HS-27A (cell line): ENCODE measurements around the gene MYLIP.

ENCODE experiments used
- DNase-seq: peaks from one replicate; pipeline ENCODE4 v3.0.0-alpha.2; 2012; ENCODE audit warnings: low read depth, missing footprints

The MYLIP gene

DNA sequence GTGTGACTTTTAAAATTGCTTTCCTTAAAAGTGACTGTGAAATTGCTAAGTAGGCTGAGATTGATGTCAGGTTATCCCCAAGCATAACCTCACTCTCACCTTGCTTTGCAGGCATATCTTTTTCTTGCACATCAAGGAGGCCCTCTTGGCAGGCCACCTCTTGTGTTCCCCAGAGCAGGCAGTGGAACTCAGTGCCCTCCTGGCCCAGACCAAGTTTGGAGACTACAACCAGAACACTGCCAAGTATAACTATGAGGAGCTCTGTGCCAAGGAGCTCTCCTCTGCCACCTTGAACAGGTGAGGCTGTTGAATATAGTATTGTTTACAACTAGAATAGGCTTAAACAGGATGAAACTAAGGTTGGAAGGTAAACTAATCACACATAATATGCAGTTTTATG is 12.6 kb downstream of the MYLIP start:
- no peak for DNase-seq

DNA sequence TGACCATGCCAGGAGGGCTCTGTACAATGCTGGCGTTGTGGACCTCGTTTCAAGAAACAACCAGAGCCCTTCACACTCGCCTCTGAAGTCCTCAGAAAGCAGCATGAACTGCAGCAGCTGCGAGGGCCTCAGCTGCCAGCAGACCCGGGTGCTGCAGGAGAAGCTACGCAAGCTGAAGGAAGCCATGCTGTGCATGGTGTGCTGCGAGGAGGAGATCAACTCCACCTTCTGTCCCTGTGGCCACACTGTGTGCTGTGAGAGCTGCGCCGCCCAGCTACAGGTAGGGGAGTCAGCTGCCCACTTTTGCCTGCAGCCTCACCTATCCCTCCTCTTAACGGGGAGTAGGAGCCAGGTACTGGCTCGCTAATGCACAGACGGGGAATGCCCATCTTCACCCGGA is 16.2 kb downstream of the MYLIP start:
- DNase-seq: no peak

DNA sequence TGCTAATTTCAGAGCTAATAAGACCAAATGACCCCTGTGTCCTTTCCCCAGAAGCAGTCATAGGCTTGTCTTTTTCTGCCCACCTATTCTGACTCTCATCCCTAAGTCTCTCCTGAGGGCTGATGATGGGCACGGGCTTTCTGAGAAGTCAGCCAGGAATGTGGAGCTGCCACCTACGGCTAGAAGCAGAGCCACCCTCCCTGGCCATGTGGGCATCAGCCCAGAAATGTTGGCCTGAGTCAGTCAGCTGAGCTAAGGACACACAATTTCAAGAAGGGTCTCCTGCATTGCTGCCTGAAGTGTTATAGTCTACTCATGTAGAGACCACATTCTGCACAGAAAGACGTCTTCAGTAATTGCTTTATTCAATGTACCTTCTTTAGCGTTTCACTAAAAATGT is 17.1 kb downstream of the MYLIP start:
- no peak for DNase-seq

DNA sequence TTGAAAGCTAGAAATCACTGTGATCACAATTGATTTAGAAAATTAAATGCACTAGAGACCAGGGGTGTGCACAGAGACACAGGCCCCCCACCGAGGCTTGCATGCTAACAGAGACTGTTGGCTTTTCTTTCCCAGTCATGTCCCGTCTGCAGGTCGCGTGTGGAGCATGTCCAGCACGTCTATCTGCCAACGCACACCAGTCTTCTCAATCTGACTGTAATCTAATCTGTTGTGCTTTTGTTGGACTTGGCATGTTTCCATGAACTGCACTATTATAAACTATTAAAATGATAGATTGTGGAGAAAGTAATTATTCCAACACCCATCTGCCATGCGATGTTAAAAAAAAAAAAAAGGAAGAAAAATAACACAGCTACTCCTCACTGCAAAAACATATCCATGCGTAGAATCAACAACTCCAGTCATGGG is 17.7 kb downstream of the MYLIP start:
- DNase-seq: no peak

DNA sequence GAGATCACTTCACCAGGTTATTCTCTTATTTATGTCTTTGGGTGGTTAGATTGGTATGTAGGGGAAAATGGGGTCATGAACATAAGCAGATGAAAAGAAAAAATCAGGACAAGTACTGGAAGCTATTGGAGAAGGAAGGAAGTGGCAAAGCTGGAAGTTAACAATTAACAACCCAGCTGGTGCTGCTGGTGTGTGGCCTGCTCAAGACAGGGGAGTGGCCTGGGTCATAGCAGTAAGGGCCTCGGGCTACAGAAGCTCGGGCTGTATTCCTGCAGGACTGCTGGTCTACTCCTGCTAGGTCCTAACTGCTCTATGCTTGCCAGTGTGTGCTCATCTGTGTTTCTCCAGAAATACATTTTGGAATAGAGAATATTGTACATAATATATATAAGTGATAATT is 19.6 kb downstream of the MYLIP start:
- no peak for DNase-seq

DNA sequence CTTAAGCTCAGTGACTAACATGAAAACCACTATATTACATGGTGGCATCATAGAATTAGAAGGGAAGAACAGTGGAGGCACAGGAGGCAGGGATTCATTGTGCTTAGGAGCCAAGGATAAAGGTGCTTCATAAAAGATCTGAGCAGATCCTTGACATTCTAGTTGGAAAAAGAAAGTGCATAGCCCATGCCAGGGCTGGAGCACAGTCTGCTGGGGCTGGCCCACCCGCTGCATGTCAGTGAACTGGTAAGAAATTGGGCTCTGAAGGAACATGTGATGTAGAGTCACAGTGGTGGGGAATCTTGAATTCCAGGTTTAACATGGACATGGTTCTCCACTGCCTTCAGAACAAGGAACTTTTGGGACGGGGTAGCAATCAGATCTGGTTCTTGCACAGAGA is 20.4 kb downstream of the MYLIP start:
- DNase-seq: no peak

DNA sequence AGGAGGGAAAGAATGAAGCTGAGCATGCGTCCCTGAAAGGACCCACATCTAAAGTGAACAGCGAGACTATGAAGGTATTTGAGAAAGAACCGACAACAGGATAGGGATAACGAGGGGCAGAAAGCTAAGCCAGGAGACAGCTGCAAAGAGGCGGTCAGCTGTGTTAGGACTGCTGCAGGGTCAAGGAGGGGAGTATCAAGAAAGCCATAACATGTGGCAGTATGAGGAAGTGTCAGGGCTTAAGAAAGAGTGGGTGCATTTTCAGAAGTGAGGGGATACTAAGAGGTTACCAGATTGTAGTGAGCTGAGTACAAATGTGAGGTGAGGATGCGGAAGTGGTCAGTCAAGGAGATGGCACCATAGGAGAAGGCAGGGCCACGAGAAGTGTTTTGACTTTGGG is 21.2 kb downstream of the MYLIP start:
- no peak for DNase-seq

DNA sequence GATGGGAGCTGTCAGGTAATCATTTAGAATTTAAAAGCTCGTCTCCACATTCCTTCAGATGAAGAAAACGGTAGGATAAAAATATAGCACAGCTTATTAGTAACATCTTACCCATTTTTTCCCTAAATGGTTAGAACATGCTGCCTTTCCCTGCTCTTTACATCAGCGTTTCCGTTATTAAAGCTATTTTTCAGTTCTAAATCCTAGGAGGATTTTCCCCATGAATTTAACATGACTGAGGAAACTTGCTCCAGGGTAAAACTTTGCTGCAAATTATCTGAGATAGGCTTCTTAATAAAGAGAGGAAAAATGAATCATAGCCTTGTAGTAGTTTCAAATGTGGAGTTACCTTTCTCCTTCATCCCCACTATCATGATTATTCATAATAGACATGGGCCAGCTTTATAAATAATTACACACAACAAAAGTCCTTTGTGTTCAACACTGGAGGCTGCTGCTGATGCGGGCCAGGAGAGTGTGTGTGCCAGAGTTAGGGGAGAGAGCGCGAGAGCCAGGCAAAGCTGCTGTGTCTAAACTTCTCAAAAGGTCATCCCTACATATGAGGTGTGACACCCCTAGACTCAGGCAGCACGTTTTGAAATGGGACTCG is 24.4 kb downstream of the MYLIP start:
- DNase-seq: no peak

DNA sequence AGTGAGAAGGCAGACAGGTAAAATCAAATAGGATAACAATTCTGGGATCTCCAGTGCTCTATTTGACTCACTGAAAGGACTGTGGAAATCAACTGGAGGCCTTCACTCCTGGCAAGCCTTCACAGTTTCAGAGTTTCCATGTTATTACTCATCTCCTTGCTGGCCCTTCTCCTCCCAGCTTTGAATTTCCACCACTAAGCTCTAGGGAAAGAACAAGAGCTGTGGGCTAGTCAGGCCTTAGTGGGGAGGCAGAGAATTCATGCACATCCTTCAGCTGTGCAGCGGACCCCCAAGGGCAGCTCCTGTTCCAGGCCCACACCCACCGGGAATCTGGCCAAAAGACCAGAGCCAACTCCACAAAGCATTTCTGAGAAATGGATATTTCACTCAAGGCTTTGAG is 26.0 kb downstream of the MYLIP start:
- DNase-seq: no peak

DNA sequence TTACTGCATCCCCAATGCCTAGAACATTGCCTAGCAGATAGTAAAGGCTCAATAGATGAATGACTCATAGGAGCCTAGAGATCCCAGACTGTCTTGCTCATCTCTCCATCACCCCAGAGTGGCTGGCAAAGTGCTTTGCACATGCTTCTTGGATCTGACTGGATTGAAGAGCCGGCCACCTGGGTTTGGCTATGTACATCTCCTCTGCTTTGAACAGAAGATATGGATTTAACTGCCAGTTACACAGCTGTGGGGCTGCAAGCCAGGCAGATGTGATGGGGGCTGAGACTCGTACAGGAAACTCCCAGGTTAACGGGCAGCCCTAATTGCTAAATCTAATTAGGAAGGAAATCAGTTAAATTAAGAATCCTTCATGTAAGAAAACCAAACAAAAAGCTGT is 28.6 kb downstream of the MYLIP start:
- DNase-seq: no peak

DNA sequence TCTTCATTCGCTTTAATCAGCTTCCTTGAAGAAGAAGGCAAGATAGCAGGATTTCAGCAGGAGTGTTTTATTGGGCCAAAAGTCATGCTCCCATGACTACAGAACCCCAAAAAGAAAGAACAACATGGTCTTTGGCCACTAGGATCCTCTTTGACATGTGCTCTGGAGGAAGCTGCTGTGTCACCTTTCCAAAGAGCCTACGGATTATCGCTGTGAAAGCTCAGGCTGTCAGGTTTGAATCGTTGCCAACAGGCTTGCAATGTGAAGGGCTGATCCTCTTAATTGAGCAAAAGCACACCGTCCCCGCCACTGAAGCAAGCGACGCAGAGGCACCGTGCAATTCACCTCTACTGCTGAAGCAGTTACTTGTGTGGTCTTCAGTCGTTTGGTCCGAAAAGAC is 29.0 kb downstream of the MYLIP start:
- no peak for DNase-seq

DNA sequence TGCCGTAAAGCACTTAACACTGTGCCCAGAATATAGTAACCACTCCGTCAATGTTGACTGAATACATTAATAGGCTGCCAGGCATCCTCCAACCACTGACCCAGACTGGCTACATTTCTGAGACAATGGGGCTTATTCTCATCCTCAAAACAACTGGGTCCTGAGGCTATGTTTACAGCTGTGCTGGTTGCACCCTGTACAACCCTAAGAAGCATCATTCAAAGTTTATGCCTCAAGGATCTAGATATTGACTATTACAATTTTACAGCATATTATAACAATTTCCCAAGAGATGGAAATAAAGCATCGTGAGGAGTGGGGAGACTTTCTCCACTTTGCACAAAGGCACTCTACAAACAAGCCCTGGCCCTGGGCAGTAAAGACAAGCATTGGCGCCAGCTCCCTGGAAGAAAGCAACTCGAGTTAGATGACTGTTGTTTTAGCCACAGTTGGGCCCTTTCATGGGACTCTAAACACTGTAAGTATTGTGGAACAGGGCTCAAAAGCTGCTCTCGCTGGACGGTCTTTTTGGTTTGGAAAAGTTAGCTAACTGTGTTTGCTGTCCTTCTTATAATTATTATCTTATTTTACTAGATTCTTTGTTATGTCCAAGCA is 30.2 kb downstream of the MYLIP start:
- DNase-seq: no peak

DNA sequence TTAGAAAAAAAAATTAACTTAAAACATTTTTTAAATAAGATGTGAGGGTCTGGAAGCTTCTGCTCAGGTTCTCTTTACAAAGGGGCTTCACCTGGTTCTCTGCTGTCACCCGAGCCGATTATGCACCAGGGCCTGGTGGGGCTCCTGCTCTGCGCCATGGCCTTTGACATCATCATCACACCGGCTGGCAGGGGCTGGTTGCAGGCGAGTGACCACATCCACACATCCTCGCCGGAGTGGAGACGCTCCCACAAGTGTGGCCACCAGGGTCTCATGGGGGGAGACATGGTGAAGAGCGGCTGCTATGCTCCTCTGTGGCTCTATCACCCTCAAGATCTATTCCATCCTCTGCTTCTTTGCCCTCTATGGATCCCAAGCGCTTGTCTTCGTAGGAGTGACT is 31.9 kb downstream of the MYLIP start:
- DNase-seq: no peak

DNA sequence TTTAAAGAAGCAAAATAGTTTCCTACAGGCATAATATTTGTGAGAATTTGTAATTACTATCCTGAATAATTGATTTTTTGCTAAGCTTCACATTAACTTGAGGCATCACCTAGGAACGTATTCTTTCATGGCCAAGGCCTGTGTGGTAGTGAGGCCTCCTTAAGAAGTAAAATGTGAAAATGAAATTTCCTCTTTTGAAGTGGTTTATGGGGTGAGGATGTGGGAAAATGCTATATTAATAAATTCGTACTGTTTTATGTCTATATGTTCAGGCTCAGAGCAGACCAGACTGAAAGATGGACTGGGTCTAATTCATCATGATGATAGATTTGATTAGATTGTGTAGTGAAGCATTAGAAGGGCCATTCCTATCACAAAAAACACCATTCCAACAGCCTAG is 33.1 kb downstream of the MYLIP start:
- no peak for DNase-seq

DNA sequence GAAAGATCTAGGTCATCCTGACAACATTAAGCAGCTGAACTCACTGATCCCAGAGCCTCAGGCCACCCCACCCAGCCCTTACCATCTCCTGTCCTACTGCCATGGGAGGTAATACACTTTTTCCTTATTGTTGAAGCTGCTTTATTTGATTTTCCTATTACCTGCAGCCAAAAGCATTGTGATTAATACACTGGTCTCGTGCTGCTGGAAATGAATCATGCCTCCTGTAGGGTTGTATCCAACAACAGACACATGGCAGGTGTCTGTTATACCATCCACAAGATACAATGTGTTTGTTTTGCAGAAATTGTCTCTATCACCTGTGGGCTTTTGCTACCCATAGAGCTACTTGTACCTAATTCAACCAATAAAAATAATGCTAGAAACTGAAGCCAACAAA is 34.2 kb downstream of the MYLIP start:
- no peak for DNase-seq

DNA sequence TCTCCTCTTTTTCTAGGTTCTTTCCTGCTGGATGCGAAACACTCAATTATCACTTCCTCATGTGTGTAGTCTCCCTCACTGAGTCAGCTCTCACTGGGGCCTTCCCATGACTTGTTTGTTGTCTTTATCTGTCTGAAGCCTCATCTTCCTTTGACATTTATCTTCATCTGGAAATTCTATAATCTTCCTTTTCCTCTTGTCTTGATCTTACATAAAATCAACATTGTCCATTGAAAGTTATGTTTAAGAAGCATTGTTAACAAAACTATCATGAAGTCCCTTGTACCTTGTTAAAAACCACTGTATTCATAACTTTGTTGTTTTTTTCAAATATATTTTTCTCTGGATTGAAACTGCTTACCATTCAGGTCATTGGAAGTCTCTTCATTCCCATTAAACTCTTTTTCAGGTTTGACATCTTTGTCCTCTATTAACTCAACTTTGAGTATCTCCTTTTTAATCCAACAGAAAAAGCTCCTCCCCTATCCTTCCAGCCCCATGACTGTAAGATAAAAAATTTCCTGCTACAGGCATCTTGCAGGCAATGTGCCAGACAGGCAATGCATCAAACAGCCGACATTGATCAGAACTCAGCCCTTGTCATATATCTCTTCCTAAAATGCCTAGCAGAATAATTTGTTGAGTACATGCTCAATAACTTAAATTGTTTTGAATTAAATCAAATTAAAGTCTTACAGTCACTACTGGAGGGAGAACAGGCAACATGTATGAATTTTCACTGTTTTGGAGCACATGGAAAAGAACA is 34.8 kb downstream of the MYLIP start:
- DNase-seq: peak; percentile 31

DNA sequence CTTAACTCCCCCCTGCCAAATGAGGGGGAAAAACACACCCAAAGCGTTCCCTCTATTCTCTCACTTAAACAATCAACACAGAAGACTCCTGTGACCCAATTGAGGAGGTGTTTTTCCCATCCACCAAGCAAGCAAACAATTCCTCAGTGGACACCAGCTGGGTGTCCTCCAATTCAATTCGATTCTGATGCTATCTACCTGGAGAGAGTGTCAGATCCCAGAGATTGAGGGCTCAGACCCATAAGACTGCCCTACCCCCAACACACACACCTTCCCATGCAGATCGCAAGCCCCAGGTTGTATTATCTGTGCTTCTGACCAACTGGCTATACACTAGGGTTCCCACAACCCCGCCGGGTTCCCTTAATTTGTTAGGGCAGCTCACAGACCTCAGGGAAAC is 36.8 kb downstream of the MYLIP start:
- no peak for DNase-seq

DNA sequence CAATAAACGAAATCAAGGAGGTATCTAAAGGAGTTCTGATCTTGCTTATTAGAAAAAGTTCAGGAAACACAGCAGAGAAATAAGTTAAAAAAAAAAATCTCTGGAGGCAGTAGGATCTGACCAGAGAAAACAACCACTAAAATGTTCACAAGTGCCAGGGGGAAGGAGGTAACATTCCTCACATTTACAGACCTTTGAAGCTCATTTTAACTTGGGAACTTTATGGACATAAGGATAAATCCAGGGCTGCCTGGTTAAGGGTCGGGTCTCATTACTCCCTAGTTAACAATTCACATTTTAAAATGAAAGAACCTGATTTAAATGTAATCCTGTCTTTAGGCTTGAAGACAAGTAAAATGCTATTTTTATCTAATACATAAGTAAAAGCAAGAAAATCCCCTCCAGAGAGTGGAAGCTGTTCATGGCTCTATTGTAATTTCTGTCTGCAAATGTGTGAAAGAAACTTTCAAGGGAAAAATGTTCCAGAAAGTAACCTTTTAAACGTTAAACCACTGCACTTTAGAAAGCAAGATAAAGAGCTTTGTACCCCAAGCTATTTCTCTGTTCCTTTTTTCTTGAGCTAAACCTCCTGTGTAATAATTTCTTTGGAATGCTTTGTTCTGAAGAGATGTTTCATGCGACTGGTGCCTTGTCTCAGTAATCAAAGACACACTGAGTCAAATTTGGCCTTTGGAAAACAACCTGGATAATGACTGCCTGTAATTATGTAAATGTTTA is 38.2 kb downstream of the MYLIP start:
- no peak for DNase-seq

DNA sequence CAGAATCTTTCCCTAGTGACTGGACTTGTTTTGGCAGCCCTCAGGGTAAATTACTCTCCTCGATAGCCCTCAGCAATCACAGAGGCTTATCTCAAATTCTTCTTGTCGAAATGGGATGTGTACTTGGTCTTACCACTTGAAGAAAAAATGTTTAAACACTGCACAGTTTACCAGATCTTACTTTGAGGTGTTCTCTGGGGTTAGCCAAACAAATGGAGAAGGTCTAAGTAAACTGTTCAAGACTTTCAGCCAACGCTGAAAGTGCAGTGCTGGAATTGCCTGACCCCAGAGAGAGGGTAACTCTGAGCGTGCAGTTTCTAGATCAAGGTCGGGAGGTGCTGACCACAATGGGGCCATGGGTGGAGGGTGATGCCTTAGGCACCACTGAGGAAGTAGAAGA is 39.2 kb downstream of the MYLIP start:
- no peak for DNase-seq

DNA sequence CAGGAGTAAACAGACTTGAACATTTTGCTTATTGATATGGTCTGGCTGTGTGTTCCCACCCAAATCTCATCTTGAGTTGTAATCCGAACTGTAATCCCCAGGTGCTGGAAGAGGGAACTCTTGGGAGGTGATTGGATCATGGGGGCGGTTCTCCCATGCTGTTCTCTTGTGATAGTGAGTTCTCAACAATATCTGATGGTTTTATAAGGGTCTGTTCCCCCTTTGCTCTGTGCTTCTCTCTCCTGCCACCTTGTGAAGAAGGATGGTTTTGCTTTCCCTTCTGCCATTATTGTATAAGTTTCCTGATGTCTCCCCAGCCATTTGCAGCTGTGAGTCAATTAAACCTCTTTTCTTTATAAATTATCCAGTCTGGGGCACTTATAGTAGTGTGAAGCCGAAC is 40.0 kb downstream of the MYLIP start:
- DNase-seq: no peak

DNA sequence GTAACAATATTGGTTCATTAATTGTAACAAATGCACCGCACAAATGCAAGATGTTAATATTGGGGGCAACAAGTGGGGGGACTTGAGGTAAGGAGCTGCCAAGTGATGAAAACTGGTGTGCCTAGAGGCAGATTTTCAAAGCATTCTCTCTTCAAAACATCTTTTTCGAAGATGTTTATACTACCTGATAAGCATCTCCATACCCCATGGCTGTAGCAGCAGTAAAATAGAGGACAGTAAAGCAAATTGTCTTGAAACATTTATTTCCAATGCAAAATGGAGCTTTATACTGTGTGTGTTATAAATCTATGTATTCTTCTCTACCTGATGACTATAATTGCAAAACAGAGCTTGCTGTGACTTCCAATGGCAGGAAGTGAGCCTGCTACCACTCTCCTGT is 42.5 kb downstream of the MYLIP start:
- DNase-seq: no peak

DNA sequence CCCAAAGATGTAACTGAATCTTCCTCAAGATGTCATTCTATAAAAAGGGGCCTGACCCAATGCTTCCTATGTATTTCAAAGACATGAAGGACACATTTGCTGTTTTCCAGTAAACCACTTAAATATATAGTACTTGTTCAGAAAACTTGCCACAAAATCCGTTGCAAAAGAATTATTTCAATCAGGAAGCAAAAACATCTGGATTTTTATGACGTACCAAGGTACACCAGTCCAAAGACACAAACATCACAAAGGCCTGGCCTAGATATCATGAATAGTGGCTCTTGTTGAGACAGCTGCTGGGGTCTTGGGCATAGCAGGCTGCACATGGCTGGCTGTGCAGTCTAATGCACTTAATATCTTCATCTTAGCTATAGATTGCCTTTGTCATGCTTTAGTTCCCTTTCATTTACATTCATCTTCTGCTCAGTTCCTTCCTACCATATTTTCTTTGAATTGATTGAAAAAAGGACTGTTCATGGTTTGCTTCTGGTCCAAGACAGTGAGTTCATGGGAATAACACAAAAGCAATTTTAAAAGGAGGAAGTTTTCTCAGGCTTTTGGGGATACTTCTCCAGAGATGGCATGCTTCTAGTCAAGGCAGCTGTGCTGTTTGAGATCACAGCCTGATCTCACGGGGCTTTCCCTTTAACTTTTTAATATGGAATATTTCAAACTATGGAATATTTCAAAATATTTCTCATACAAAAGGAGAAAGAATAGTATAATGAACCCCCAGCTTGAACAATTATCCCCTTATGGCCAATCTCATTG is 44.5 kb downstream of the MYLIP start:
- no peak for DNase-seq
